GM12891 (cell line): ENCODE data around the gene PRKCA.

Experiments
- DNase-seq: peaks from one replicate; pipeline ENCODE4 v3.0.0; 2011; ENCODE audit warnings: low spot score; ENCODE audit not compliant: insufficient read length
- FAIRE-seq: peaks from 2 replicates; lab custom pipeline; 2011; peaks lifted over from hg19 to GRCh38; lab: Jason Lieb, UNC
- PAX5 ChIP-seq: IDR thresholded peaks from 2 replicates; pipeline ENCODE4 v1.6.1; 2011; ENCODE audit warnings: low read length, moderate library complexity, mild to moderate bottlenecking; ENCODE audit not compliant: insufficient read depth, severe bottlenecking
- POLR2A ChIP-seq: IDR thresholded peaks from 2 replicates; pipeline ENCODE4 v1.6.1; 2011; ENCODE audit warnings: low read depth, low read length, control low read depth
- POLR2AphosphoS5 ChIP-seq: IDR thresholded peaks from 2 replicates; pipeline ENCODE4 v1.6.1; 2011; ENCODE audit warnings: low read depth, low read length, control low read depth
- POU2F2 ChIP-seq: IDR thresholded peaks from 2 replicates; pipeline ENCODE4 v1.6.1; 2011; ENCODE audit warnings: low read depth, mild to moderate bottlenecking, control low read depth, low read length, moderate library complexity
- SPI1 ChIP-seq: IDR thresholded peaks from 2 replicates; pipeline ENCODE4 v1.6.1; 2011; ENCODE audit warnings: low read depth, low read length, control low read depth
- TAF1 ChIP-seq: IDR thresholded peaks from 2 replicates; pipeline ENCODE4 v1.6.1; 2011; ENCODE audit warnings: low read depth, low read length, control low read depth

Gene PRKCA

GRCh38 chr17:66589892-66590291 is 287.5 kb downstream of the PRKCA start:
- no peak for DNase-seq
- no peak for FAIRE-seq
- TF ChIP-seq POLR2AphosphoS5 (no peak), POU2F2 (no peak), TAF1 (no peak), PAX5 (no peak), POLR2A (no peak), SPI1 (no peak)

GRCh38 chr17:66593116-66593515 is 290.7 kb downstream of the PRKCA start:
- FAIRE-seq = no peak
- TF ChIP-seq TAF1 (no peak), POU2F2 (no peak), POLR2A (no peak), PAX5 (no peak)
- DNase-seq = no peak

- TF ChIP-seq POLR2A (no peak), TAF1 (no peak), POLR2AphosphoS5 (no peak), POU2F2 (no peak), SPI1 (no peak), PAX5 (no peak)
- DNase-seq (no peak), FAIRE-seq (no peak)
Measured at GRCh38 chr17:66595893-66596292, 293.5 kb downstream of the PRKCA start.

- DNase-seq (no peak), FAIRE-seq (no peak)
- TF ChIP-seq POLR2AphosphoS5 (no peak), SPI1 (no peak), PAX5 (no peak), POLR2A (no peak), POU2F2 (no peak), TAF1 (no peak)
Measured at GRCh38 chr17:66602659-66603384, 300.4 kb downstream of the PRKCA start.

- no peak for FAIRE-seq
Measured at GRCh38 chr17:66604376-66604775, 302.0 kb downstream of the PRKCA start.

GRCh38 chr17:66605541-66605940 is 303.1 kb downstream of the PRKCA start:
- DNase-seq (no peak), FAIRE-seq (no peak)
- TF ChIP-seq PAX5 (no peak), TAF1 (no peak), POLR2A (no peak), POLR2AphosphoS5 (no peak), POU2F2 (no peak), SPI1 (no peak)

More at GRCh38 chr17:66604376-66604775, 302.0 kb downstream of the PRKCA start:
- DNase-seq = no peak
- no peak for TF ChIP-seq TAF1
- no peak for TF ChIP-seq SPI1
- no peak for TF ChIP-seq POLR2A
- no peak for TF ChIP-seq PAX5
- no peak for TF ChIP-seq POU2F2
- no peak for TF ChIP-seq POLR2AphosphoS5

- no peak for DNase-seq
- TF ChIP-seq POU2F2 = no peak
- no peak for TF ChIP-seq POLR2A
- no peak for TF ChIP-seq TAF1
- TF ChIP-seq SPI1 = no peak
- TF ChIP-seq POLR2AphosphoS5 = no peak
- TF ChIP-seq PAX5 = no peak
- no peak for FAIRE-seq
Measured at GRCh38 chr17:66610361-66611133, 308.1 kb downstream of the PRKCA start.

- FAIRE-seq = no peak
- TF ChIP-seq POLR2A (no peak), POLR2AphosphoS5 (no peak), SPI1 (no peak), TAF1 (no peak), POU2F2 (no peak), PAX5 (no peak)
Measured at GRCh38 chr17:66611397-66611796, 309.0 kb downstream of the PRKCA start.

GRCh38 chr17:66612993-66613392 is 310.6 kb downstream of the PRKCA start:
- FAIRE-seq (no peak), DNase-seq (no peak)
- no peak for TF ChIP-seq PAX5
- no peak for TF ChIP-seq POLR2A
- no peak for TF ChIP-seq SPI1
- TF ChIP-seq POLR2AphosphoS5 = no peak
- no peak for TF ChIP-seq POU2F2
- no peak for TF ChIP-seq TAF1

More at GRCh38 chr17:66611397-66611796, 309.0 kb downstream of the PRKCA start:
- DNase-seq = no peak
